GM12878 (cell line): Measurements from ENCODE around the gene MYO18B. TPM values are rescaled to one million over a fixed set of nuclear protein-coding genes. Genes with fewer than 3 reads are reported as not detected.

Experiments
- ATAC-seq: fragments of 200-7000 bp; cut with Tn5 transposase; 3 replicates; pipeline ENCODE4 v1.9.1; 2020; ENCODE audit warnings: mild to moderate bottlenecking, moderate library complexity
- BruUV-seq: library from RNA; stranded (reverse); fragments of 400-500 nt; replicated peaks from 2 replicates; lab custom pipeline; 2021; lab: Mats Ljungman, UMichigan
- CTCF ChIA-PET: fragments of 300-600 bp; sonication (Branson Sonifier 250); formaldehyde crosslinking; extraction: SDS; loops from one replicate; lab custom pipeline; 2021; ENCODE audit warnings: inconsistent platforms; lab: Yijun Ruan, JAX
- POLR2A ChIA-PET: fragments of 350-600 bp; formaldehyde crosslinking; extraction: SDS; loops from one replicate; lab custom pipeline; 2021; ENCODE audit warnings: inconsistent platforms; lab: Charles Lee
- RAD21 ChIA-PET: fragments of 300-600 bp; sonication (Branson Sonifier 250); formaldehyde crosslinking; loops from one replicate; lab custom pipeline; 2023; ENCODE audit warnings: antibody characterized with exemption; ENCODE audit not compliant: unreplicated experiment; lab: Charles Lee
- SMC1A ChIA-PET: fragments of 300-600 bp; sonication (Branson Sonifier 250); formaldehyde crosslinking; loops from one replicate; lab custom pipeline; 2023; ENCODE audit not compliant: unreplicated experiment, uncharacterized antibody; lab: Charles Lee
- DNase-seq: peaks from one replicate; pipeline ENCODE4 v3.0.0-alpha.2; 2011; ENCODE audit warnings: low read depth, low spot score
- FAIRE-seq: peaks from 3 replicates; lab custom pipeline; 2011; peaks lifted over from hg19 to GRCh38; lab: Jason Lieb, UNC
- H2AFZ ChIP-seq: 2 replicates; pipeline ENCODE4 v1.6.0; 2011; ENCODE audit warnings: low read depth, low read length, control low read depth; ENCODE audit not compliant: control insufficient read depth
- H3K27ac ChIP-seq: 2 replicates; pipeline ENCODE4 v1.5.1; 2011; ENCODE audit warnings: control low read depth; ENCODE audit not compliant: control insufficient read depth, insufficient read depth
- H3K27me3 ChIP-seq, 2 experiments: replicated peaks in 1 of 2; 2 replicates each; pipeline versions ENCODE4 v1.6.0 to v1.6.1; 2011; ENCODE audit warnings: low read length in 1 of 2; ENCODE audit not compliant: control insufficient read depth in 2 of 2, insufficient read depth in 2 of 2
- H3K36me3 ChIP-seq, 2 experiments: 2 replicates each; pipeline ENCODE4 v1.5.1; 2011; ENCODE audit warnings: low read length in 1 of 2; ENCODE audit not compliant: control insufficient read depth in 2 of 2, insufficient read depth in 2 of 2
- H3K4me1 ChIP-seq: 2 replicates; pipeline ENCODE4 v1.6.1; 2011; ENCODE audit warnings: mild to moderate bottlenecking, low read length, moderate library complexity, mixed read lengths; ENCODE audit not compliant: control insufficient read depth, insufficient read depth
- H3K4me2 ChIP-seq: 2 replicates; pipeline ENCODE4 v1.6.0; 2011; ENCODE audit warnings: control low read depth; ENCODE audit not compliant: control insufficient read depth, insufficient read depth
- H3K4me3 ChIP-seq: fragments of 200-600 bp; sonication (generic); 2 replicates; pipeline ENCODE4 v1.5.1; 2016
- H3K79me2 ChIP-seq: 2 replicates; pipeline ENCODE4 v1.6.0; 2011; ENCODE audit warnings: low read length; ENCODE audit not compliant: control insufficient read depth, insufficient read depth
- H3K9ac ChIP-seq: 2 replicates; pipeline ENCODE4 v1.8.0; 2011; ENCODE audit warnings: low read length, control low read depth, mixed read lengths; ENCODE audit not compliant: control insufficient read depth, insufficient read depth
- H3K9me3 ChIP-seq: replicated peaks from 3 replicates; pipeline ENCODE4 v1.5.1; 2011; ENCODE audit warnings: mild to moderate bottlenecking, low read length; ENCODE audit not compliant: control insufficient read depth, insufficient read depth
- H4K20me1 ChIP-seq: 2 replicates; pipeline ENCODE4 v1.6.0; 2011; ENCODE audit not compliant: control insufficient read depth, insufficient read depth
- ASH2L ChIP-seq: fragments of 300-600, 200-600 bp; sonication (generic); IDR thresholded peaks from 2 replicates; pipeline ENCODE4 v1.6.1; 2017; ENCODE audit warnings: low read depth, mild to moderate bottlenecking, borderline replicate concordance
- BMI1 ChIP-seq: fragments of 450-650 bp; IDR thresholded peaks from 2 replicates; pipeline ENCODE4 v1.6.1; 2016; ENCODE audit warnings: mild to moderate bottlenecking, moderate library complexity, borderline replicate concordance
- BRCA1 ChIP-seq: IDR thresholded peaks from 2 replicates; pipeline ENCODE4 v1.6.1; 2011; ENCODE audit warnings: low read depth, low read length, improper control_type of control experiment
- EP300 ChIP-seq, 2 experiments: fragments of 150-350 bp in 1 of 2; IDR thresholded peaks; 2 replicates each; pipeline ENCODE4 v1.6.1; 2011 to 2012; ENCODE audit warnings: low read depth in 2 of 2, low read length in 2 of 2, borderline replicate concordance in 1 of 2, improper control_type of control experiment in 1 of 2, inconsistent platforms in 1 of 2; ENCODE audit not compliant: control insufficient read depth in 1 of 2
- ESRRA ChIP-seq: IDR thresholded peaks from 2 replicates; pipeline ENCODE4 v1.6.1; 2012; ENCODE audit warnings: mild to moderate bottlenecking, low read length, improper control_type of control experiment
- FOXM1 ChIP-seq: IDR thresholded peaks from 2 replicates; pipeline ENCODE4 v1.6.1; 2012; ENCODE audit warnings: low read depth, mild to moderate bottlenecking, inconsistent platforms, low read length, moderate library complexity
- GABPA ChIP-seq: IDR thresholded peaks from 2 replicates; pipeline ENCODE4 v1.6.1; 2014; ENCODE audit warnings: antibody characterized with exemption, low read depth, mild to moderate bottlenecking, inconsistent platforms
- GATAD2B ChIP-seq: fragments of 450-650 bp; conservative IDR thresholded peaks from 2 replicates; pipeline ENCODE4 v1.6.1; 2017; ENCODE audit warnings: low read depth, mild to moderate bottlenecking, moderate library complexity
- JUNB ChIP-seq: IDR thresholded peaks from 2 replicates; pipeline ENCODE4 v1.6.1; 2016; ENCODE audit warnings: antibody characterized with exemption, mild to moderate bottlenecking
- KDM1A ChIP-seq: fragments of 200-600 bp; sonication (generic); IDR thresholded peaks from 2 replicates; pipeline ENCODE4 v1.6.1; 2016; ENCODE audit warnings: borderline replicate concordance
- MEF2A ChIP-seq: IDR thresholded peaks from 2 replicates; pipeline ENCODE4 v1.6.1; 2011; ENCODE audit warnings: low read depth, mild to moderate bottlenecking, low read length, moderate library complexity; ENCODE audit not compliant: insufficient read depth
- RB1 ChIP-seq: fragments of 450-650 bp; formaldehyde crosslinking; IDR thresholded peaks from 2 replicates; pipeline ENCODE4 v1.6.1; 2017; ENCODE audit warnings: mild to moderate bottlenecking, borderline replicate concordance
- SIX5 ChIP-seq: IDR thresholded peaks from 2 replicates; pipeline ENCODE4 v1.6.1; 2011; ENCODE audit warnings: mild to moderate bottlenecking, low read depth, low read length, moderate library complexity; ENCODE audit not compliant: severe bottlenecking
- SMC3 ChIP-seq: IDR thresholded peaks from 2 replicates; pipeline ENCODE4 v1.6.1; 2011; ENCODE audit warnings: low read length, improper control_type of control experiment, borderline replicate concordance
- TARDBP ChIP-seq: IDR thresholded peaks from 2 replicates; pipeline ENCODE4 v1.6.1; 2016; ENCODE audit warnings: borderline replicate concordance
- TBL1XR1 ChIP-seq: IDR thresholded peaks from 2 replicates; pipeline ENCODE4 v1.6.1; 2012; ENCODE audit warnings: low read depth, low read length, improper control_type of control experiment
- ZBTB40 ChIP-seq: fragments of 450-650 bp; IDR thresholded peaks from 2 replicates; pipeline ENCODE4 v1.6.1; 2016; ENCODE audit warnings: mild to moderate bottlenecking, moderate library complexity, borderline replicate concordance
- ZZZ3 ChIP-seq: IDR thresholded peaks from 2 replicates; pipeline ENCODE4 v1.6.1; 2011; ENCODE audit warnings: low read depth; ENCODE audit not compliant: control insufficient read depth, insufficient read length
- WGBS: methylation state at CpG from one replicate; pipeline ENCODE4 v1.1.6; 2016; ENCODE audit warnings: low lambda C conversion rate; ENCODE audit not compliant: insufficient replicate concordance, insufficient coverage; ENCODE audit errors: missing lambda C conversion rate; 5-methylcytosine and 5-hydroxymethylcytosine counted together
- in situ Hi-C: fragments of 300-500 bp; cut with MboI; formaldehyde crosslinking; loops from 9 replicates; pipeline ENCODE4 v1.14.3; 2018; ENCODE audit warnings: mixed read lengths
- intact Hi-C: fragments of 100-400 bp; cut with micrococcal nuclease; formaldehyde crosslinking; loops from one replicate; pipeline ENCODE4 v1.14.2; 2022; ENCODE audit not compliant: unreplicated experiment
- polyA plus RNA-seq, 11 experiments: library from polyadenylated mRNA; depleted of rRNA in 4 of 11; unstranded in 6 of 11; stranded (reverse) in 5 of 11; fragments of >200 nt; fragmentation: Nextera tagmentation in 4 of 11; fragmentation: Illumina TruSeq in 1 of 11; extraction: Ambion mirVana in 4 of 11; extraction: Trizol in 1 of 11; gene quantifications; 1 replicate in 1 of 11; 2 replicates in 10 of 11; pipeline versions ENCODE4 v1.2.1 to v1.2.3, GENCODE V29; 2011 to 2016; ENCODE audit warnings: inconsistent platforms in 2 of 11, missing spikeins in 2 of 11, low read depth in 1 of 11
- total RNA-seq, 4 experiments: library from RNA; depleted of rRNA in 3 of 4; stranded (reverse); fragments of >200 nt in 3 of 4; fragmentation: Illumina TruSeq in 1 of 4; extraction: Trizol in 1 of 4; gene quantifications; 2 replicates each; pipeline versions ENCODE4 v1.2.1 to v1.2.3, GENCODE V29; 2013 to 2021
- TF ChIP-seq, protein P1 (sequence below): IDR thresholded peaks from 2 replicates; pipeline ENCODE4 v1.6.1; 2011; ENCODE audit warnings: low read depth, mild to moderate bottlenecking, low read length, moderate library complexity, borderline replicate concordance; ENCODE audit errors: extremely low read depth

Gene MYO18B
- total and polyA plus RNA-seq, 10 of the 15 experiments (the other 5 are each of a cell fraction or from before 2014, with no cell fraction given): 0.05 to 2.1 (median 0.51) TPM; not detected in 1

DNA sequence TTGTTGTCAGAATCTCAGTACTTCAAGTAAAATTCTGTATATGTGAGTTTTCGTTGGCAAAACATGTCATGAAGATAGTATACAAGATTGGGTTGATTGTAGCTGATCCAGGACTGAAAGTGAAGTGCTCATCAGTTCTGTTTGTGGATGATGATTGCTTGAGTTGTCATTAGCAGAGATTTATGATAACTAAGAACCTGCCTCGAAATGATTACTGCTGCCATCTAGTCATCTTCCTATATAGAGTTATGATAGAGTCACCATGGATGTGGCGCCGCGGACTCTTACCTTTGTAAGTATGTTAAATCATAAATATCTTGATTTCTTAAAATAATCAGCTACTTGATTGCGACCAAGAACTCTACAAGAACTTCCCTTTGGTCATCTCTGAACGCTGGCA lies 27.9 kb upstream of the MYO18B start (continued):
- TF ChIP-seq GATAD2B (no peak), ZBTB40 (no peak), ASH2L (no peak), BRCA1 (no peak)

DNA sequence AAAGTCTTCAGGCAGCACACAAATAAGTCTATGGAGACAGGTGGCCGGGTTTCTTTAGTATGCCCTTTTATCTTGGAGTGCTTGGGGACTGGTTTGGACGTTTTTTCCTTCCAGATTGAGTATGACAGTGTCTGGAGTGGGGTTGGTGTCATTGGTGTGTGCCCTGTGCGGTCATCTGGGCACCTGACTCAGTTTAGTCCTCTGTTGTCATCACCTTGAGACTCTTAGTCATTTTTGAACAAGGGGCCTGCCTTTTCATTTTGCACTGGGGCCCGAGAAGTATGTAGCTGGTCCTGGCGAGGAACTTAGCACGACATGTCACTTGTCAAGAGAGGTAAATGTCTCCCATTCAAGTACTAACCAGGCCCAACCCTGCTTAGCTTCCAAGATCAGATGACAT lies 27.2 kb upstream of the MYO18B start:
- RAD21 ChIA-PET: no interaction called here
- Histone ChIP-seq H3K4me2 (no peak overlapping the region), H3K4me3 (no peak overlapping the region), H3K4me1 (peaks cover under 1% of the 10 kb centered on the region; the same call in 1 of the 2 replicates), H4K20me1 (no peaks in the 10 kb centered on the region), H3K36me3 (peaks cover 3 to 10% of the 10 kb centered on the region in 2 experiments; a peak in 3 of 4 replicates), H3K79me2 (no peaks in the 10 kb centered on the region), H2AFZ (no peak overlapping the region), H3K9ac (no peak overlapping the region), H3K9me3 (no peaks in the 10 kb centered on the region), H3K27me3 (no peaks in the 10 kb centered on the region), H3K27ac (no peak overlapping the region)
- BruUV-seq: no TSS peak
- WGBS: 37% methylated on average over 6 of the region's 6 CpGs
- ATAC-seq (no peak), FAIRE-seq (no peak), DNase-seq (no peak)
- in situ Hi-C loops (no loop called here), intact Hi-C loops (no loop called here)
- POLR2A ChIA-PET: interaction anchor here (1.0 kb wide), 1 partner anchor 12 kb away, joined by 4 read pairs; no protein-coding TSS in a partner anchor
- CTCF ChIA-PET: interaction anchor here (0.8 to 1.7 kb wide), 2 partner anchors 12 to 58 kb away, joined by 3 to 6 read pairs; no protein-coding TSS in a partner anchor
- SMC1A ChIA-PET: no interaction called here
- no peak for TF ChIP-seq ZZZ3
- TF ChIP-seq RB1: no peak
- no peak for TF ChIP-seq JUNB
- TF ChIP-seq GABPA: no peak
- no peak for TF ChIP-seq SMC3
- no peak for TF ChIP-seq MEF2A
- TF ChIP-seq EP300 (IDR thresholded peaks at IDR 0.05; ENCODE audit: borderline replicate concordance in 1 of 2, control insufficient read depth in 1 of 2, low read depth in 2 of 2, low read length in 2 of 2): no peak
- TF ChIP-seq, protein P1, sequence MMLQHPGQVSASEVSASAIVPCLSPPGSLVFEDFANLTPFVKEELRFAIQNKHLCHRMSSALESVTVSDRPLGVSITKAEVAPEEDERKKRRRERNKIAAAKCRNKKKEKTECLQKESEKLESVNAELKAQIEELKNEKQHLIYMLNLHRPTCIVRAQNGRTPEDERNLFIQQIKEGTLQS: no peak
- TF ChIP-seq KDM1A: no peak
- TF ChIP-seq TBL1XR1: no peak
- TF ChIP-seq SIX5: no peak
- TF ChIP-seq ESRRA: no peak
- TF ChIP-seq TARDBP: no peak
- TF ChIP-seq FOXM1: no peak
- TF ChIP-seq BMI1: no peak
